ENCODE measurements around the gene INO80.

DNA sequence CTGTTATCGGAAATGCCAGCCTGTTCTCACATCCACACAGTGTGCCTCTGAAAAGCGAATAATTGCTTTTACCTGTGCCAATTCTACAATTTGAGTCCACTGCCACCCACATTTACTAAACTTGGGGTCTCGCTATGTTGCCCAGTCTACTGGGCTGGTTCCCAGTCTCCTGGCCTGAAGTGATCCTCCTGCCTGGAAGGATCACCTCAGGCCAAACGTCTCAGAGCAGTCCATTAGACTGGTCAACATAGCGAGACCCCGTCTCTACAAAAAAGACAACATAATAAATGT lies 827 bp upstream of the INO80 start:
- no peak for TF ChIP-seq CTCF (IDR thresholded peaks at IDR 0.05; ENCODE audit: low read length)
- TF ChIP-seq EZH2 (IDR thresholded peaks at IDR 0.05; ENCODE audit: borderline replicate concordance, low read length) = no peak

All from OCI-LY1 (cell line).